K562 (cell line): Measurements from ENCODE around the gene NUP210. TPM values are rescaled to one million over a fixed set of nuclear protein-coding genes. Genes with fewer than 3 reads are reported as not detected.

ENCODE experiments used
- GABPB1 ChIP-seq: sonication (generic); formaldehyde crosslinking; IDR thresholded peaks from 2 replicates; pipeline ENCODE4 v1.8.0; 2022; ENCODE audit warnings: mild to moderate bottlenecking, missing genetic modification reagents
- HMG20A ChIP-seq: fragments of 450-650 bp; formaldehyde crosslinking; conservative IDR thresholded peaks from 2 replicates; pipeline ENCODE4 v1.4.0; 2020; ENCODE audit warnings: mild to moderate bottlenecking, mixed read lengths
- MYBL2 ChIP-seq, 2 experiments: fragments of 450-650 bp in 1 of 2; sonication (generic) in 1 of 2; formaldehyde crosslinking in 1 of 2; IDR thresholded peaks; 2 replicates each; pipeline versions ENCODE4 v1.6.1 to v1.8.1; 2017 to 2022; ENCODE audit warnings: borderline replicate concordance in 1 of 2, inconsistent platforms in 1 of 2, low read depth in 1 of 2, mild to moderate bottlenecking in 1 of 2, missing genetic modification reagents in 1 of 2, moderate library complexity in 1 of 2
- NCOA6 ChIP-seq: fragments of 450-650 bp; IDR thresholded peaks from 2 replicates; pipeline ENCODE4 v1.6.1; 2017; ENCODE audit warnings: mild to moderate bottlenecking
- PHTF2 ChIP-seq: fragments of 250-450 bp; sonication (Bioruptor Pico); IDR thresholded peaks from 2 replicates; pipeline ENCODE4 v1.5.0; 2021; ENCODE audit warnings: mild to moderate bottlenecking
- PTRF ChIP-seq: fragments of 450-650 bp; IDR thresholded peaks from 2 replicates; pipeline ENCODE4 v1.6.1; 2016; ENCODE audit warnings: mild to moderate bottlenecking, missing genetic modification characterization, missing compliant biosample characterization
- SNRNP70 ChIP-seq: fragments of 200-400 bp; formaldehyde crosslinking; optimal IDR thresholded peaks from 2 replicates; pipeline ENCODE3; 2017; ENCODE audit warnings: low read depth, low read length
- STAG1 ChIP-seq: sonication (generic); formaldehyde crosslinking; IDR thresholded peaks from 2 replicates; pipeline ENCODE4 v1.5.0; 2020; ENCODE audit warnings: missing genetic modification reagents, borderline replicate concordance
- TEAD4 ChIP-seq, 2 experiments: sonication (generic) in 1 of 2; formaldehyde crosslinking in 1 of 2; IDR thresholded peaks; 2 replicates each; pipeline versions ENCODE4 v1.6.1 to v1.8.0; 2012 to 2022; ENCODE audit warnings: borderline replicate concordance in 1 of 2, inconsistent platforms in 1 of 2, low read length in 1 of 2, mild to moderate bottlenecking in 1 of 2, missing genetic modification reagents in 1 of 2
- USF1 ChIP-seq: sonication (generic); formaldehyde crosslinking; IDR thresholded peaks from 2 replicates; pipeline ENCODE4 v1.9.0; 2022; ENCODE audit warnings: mild to moderate bottlenecking, missing genetic modification reagents
- ZC3H11A ChIP-seq: IDR thresholded peaks from 2 replicates; pipeline ENCODE4 v1.6.1; 2012; ENCODE audit warnings: low read depth, low read length, improper control_type of control experiment
- ZFP30 ChIP-seq: fragments of 250-450 bp; sonication (Bioruptor Pico); IDR thresholded peaks from 2 replicates; pipeline ENCODE4 v1.8.0; 2022; ENCODE audit warnings: moderate library complexity, mild to moderate bottlenecking, inconsistent platforms, borderline replicate concordance
- ZHX1 ChIP-seq: fragments of 150-350 bp; conservative IDR thresholded peaks from 2 replicates; pipeline ENCODE4 v1.6.1; 2014; ENCODE audit warnings: low read length
- ZNF124 ChIP-seq: sonication (generic); formaldehyde crosslinking; IDR thresholded peaks from 2 replicates; pipeline ENCODE4 v1.8.1; 2022; ENCODE audit warnings: missing genetic modification reagents
- ZNF133 ChIP-seq: fragments of 250-450 bp; sonication (Bioruptor Pico); IDR thresholded peaks from 2 replicates; pipeline ENCODE4 v1.4.0; 2020; ENCODE audit warnings: mild to moderate bottlenecking
- ZNF57 ChIP-seq: fragments of 450-650 bp; formaldehyde crosslinking; IDR thresholded peaks from 2 replicates; pipeline ENCODE4 v1.4.0; 2020; ENCODE audit warnings: mild to moderate bottlenecking, moderate library complexity
- ZNF696 ChIP-seq: fragments of 250-450 bp; sonication (Bioruptor Pico); conservative IDR thresholded peaks from 2 replicates; pipeline ENCODE4 v1.4.0; 2020; ENCODE audit warnings: mild to moderate bottlenecking, moderate library complexity
- ZNF699 ChIP-seq: fragments of 250-450 bp; sonication (Bioruptor Pico); IDR thresholded peaks from 2 replicates; pipeline ENCODE4 v1.8.0; 2021; ENCODE audit warnings: mild to moderate bottlenecking, moderate library complexity; ENCODE audit not compliant: insufficient replicate concordance
- polyA plus RNA-seq, 8 experiments: library from polyadenylated mRNA; depleted of rRNA in 4 of 8; stranded (reverse) in 5 of 8; unstranded in 3 of 8; fragments of >200 nt; fragmentation: Nextera tagmentation in 2 of 8; fragmentation: Illumina TruSeq in 1 of 8; extraction: Ambion mirVana in 2 of 8; extraction: Trizol in 1 of 8; gene quantifications; 2 replicates each; pipeline versions ENCODE4 v1.2.1 to v1.2.3, GENCODE V29; 2011 to 2014; ENCODE audit warnings: inconsistent platforms in 1 of 8, missing spikeins in 1 of 8
- total RNA-seq, 7 experiments: library from RNA; depleted of rRNA in 6 of 7; stranded (reverse); fragments of >200 nt in 6 of 7; fragmentation: Illumina TruSeq in 2 of 7; extraction: Trizol in 2 of 7; gene quantifications; 2 replicates each; pipeline versions ENCODE4 v1.2.1 to v1.2.3, GENCODE V29; 2011 to 2021; ENCODE audit warnings: low replicate concordance in 1 of 7
- TF ChIP-seq, protein P1 (sequence below), 2 experiments: IDR thresholded peaks in 1 of 2; conservative IDR thresholded peaks in 1 of 2; 2 replicates each; pipeline ENCODE4 v1.6.1; 2016; ENCODE audit warnings: low read depth in 2 of 2, mild to moderate bottlenecking in 1 of 2, missing compliant biosample characterization in 1 of 2, missing genetic modification characterization in 1 of 2, moderate library complexity in 1 of 2

Gene NUP210
- total and polyA plus RNA-seq, 9 of the 15 experiments (the other 6 are each of a cell fraction or from before 2014, with no cell fraction given), result 1.2 to 138 (median 44.0) TPM

GRCh38 chr3:13461169-13462124, 41.3 kb upstream of the NUP210 start (continued):
- TF ChIP-seq ZNF133 (CRISPR knock-in tag), result no peak
- no peak for TF ChIP-seq ZNF57 (CRISPR knock-in tag)
- peak; percentile 59 for TF ChIP-seq USF1 (CRISPR knock-in tag)
- TF ChIP-seq MYBL2 (IDR thresholded peaks at IDR 0.05; ENCODE audit: low read depth), result no peak
- no peak for TF ChIP-seq MYBL2 (CRISPR knock-in tag; IDR thresholded peaks at IDR 0.05; ENCODE audit: borderline replicate concordance)
- TF ChIP-seq STAG1 (CRISPR knock-in tag), result peak; percentile 85; the same call in 1 of the 2 replicates
- no peak for TF ChIP-seq ZNF696 (CRISPR knock-in tag)
- no peak for TF ChIP-seq ZNF124 (CRISPR knock-in tag)
- TF ChIP-seq ZC3H11A, result no peak
- TF ChIP-seq PHTF2 (CRISPR knock-in tag), result no peak
- TF ChIP-seq, protein P1, sequence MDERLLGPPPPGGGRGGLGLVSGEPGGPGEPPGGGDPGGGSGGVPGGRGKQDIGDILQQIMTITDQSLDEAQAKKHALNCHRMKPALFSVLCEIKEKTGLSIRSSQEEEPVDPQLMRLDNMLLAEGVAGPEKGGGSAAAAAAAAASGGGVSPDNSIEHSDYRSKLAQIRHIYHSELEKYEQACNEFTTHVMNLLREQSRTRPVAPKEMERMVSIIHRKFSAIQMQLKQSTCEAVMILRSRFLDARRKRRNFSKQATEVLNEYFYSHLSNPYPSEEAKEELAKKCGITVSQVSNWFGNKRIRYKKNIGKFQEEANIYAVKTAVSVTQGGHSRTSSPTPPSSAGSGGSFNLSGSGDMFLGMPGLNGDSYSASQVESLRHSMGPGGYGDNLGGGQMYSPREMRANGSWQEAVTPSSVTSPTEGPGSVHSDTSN (CRISPR knock-in tag; IDR thresholded peaks at IDR 0.05; ENCODE audit: low read depth), result no peak
- TF ChIP-seq, protein P1 (tag; conservative IDR thresholded peaks at IDR 0.05; ENCODE audit: low read depth), result no peak
- no peak for TF ChIP-seq ZFP30 (CRISPR knock-in tag)
- no peak for TF ChIP-seq GABPB1
- peak; percentile 42; the same call in 1 of the 2 replicates for TF ChIP-seq TEAD4 (IDR thresholded peaks at IDR 0.05; ENCODE audit: low read length)
- no peak for TF ChIP-seq TEAD4 (CRISPR knock-in tag; IDR thresholded peaks at IDR 0.05; ENCODE audit: borderline replicate concordance)
- TF ChIP-seq PTRF, result no peak
- TF ChIP-seq NCOA6, result no peak
- no peak for TF ChIP-seq SNRNP70
- no peak for TF ChIP-seq HMG20A (CRISPR knock-in tag)
- TF ChIP-seq ZHX1, result no peak
- TF ChIP-seq ZNF699 (CRISPR knock-in tag), result no peak
